Ovary (tissue), 3 donors: ENCODE data around the gene RIPK1.
"Not testable (repeated sequence)": the region's sequence is repeated elsewhere in the genome, so short reads cannot be mapped to it uniquely, and the experiment has no call there.

Source experiments
- CTCF ChIP-seq, 3 donors: fragments of 450-650 bp in 2 of 3; fragments of 200-600 bp in 1 of 3; IDR thresholded peaks; one replicate each; pipeline versions ENCODE4 v1.5.1 to v1.8.0; 2016 to 2022; ENCODE audit warnings: antibody characterized with exemption in 3 of 3, mild to moderate bottlenecking in 1 of 3
- EP300 ChIP-seq: sonication (generic); formaldehyde crosslinking; IDR thresholded peaks from one replicate; pipeline ENCODE4 v1.6.1; 2017; ENCODE audit warnings: antibody characterized with exemption
- donor health status: DM: no; HTN: no; CAD: no.

GRCh38 chr6:3054229-3055157 lies 13.8 kb upstream of the RIPK1 start:
- not testable (repeated sequence) for TF ChIP-seq EP300; CTCF (IDR thresholded peaks at IDR 0.05)
